ENCODE data around the gene MMRN2.
"Not testable (repeated sequence)": the region's sequence is repeated elsewhere in the genome, so short reads cannot be mapped to it uniquely, and the experiment has no call there.

Gene MMRN2

DNA sequence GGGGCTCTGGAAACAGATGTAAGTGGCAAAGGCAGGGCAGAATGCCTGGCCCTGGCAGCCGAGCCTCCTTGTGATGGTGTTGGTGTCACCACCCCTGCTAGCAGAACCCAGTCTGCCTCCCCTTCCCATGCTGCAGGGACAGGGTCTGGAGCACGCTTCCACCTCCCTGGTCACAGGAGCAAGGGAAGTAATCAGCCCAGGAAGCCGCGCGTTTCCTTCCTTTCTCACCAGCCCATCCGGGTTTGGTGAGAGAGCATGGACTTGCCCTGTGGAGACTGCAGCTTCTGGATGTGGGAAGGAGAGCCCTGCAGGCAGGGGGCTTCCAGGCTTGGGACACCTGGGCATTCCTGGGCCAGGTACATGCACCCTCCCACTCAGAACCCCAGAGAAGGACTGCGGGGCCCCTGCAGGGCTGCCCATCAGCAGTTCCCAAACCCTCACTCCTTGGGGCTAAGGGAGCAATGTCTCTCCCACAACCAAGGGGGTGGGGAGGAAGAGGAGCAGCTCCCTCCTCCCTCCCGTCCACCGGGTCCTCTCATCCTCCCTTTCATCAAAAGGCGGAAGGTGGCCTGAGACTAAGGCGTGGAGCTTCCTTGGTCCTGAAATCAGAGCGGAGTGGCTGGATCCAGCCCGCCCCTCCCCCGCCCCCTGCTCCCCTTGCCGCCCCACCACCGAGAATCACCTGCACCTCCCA lies 1.8 kb downstream of the MMRN2 start:
- peak; percentile 48 for DNase-seq

GRCh38 chr10:86954681-86955500 lies 2.5 kb downstream of the MMRN2 start:
- DNase-seq: no peak

DNA sequence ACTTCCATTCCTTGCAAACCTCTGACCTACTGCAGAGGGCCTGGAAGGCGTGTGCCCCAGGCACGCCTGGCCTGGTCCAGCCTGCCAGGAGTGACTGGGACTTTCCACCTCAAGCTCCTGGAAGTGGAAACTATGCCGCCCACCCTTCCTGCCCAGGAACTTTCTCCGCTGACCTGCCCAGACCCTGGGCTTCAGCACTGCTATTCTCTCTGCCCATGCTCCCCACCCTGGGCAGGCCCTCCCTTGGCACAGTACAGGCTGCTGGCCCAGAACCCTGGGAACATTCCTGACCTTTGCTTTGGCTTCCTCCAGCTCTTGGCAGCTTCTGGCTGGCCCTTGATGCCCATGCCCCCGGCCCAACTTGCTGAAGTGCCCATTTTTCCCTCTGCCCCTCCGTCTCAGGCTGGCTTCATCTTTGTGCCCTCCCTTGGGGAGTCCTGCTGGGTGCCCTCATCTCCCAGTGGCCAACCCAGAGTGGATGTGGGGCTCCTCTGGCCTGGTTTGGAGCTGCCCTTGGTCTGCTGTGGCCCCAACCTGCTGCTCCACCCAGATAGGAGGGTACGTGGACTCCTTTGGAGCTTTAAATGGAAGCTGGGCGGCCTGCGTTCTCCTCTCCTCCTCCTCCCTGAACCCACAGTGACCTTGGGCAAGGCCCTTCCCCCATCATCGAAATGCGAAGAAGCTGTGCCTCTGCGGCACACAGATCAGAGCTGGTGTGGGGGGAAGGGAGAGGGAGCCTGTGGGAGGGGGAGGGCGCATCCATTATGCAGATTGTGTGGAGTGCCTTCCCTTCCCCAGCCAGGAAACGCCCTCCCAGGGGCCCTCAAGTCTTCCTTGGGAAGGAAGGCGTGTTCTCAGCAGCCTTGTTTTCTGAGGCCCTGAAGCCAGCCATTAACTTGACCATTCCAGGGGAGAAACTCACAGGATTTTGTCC lies 3.4 kb downstream of the MMRN2 start:
- DNase-seq: peak; percentile 96

GRCh38 chr10:86952697-86953096 lies 4.7 kb downstream of the MMRN2 start:
- DNase-seq: not testable (repeated sequence)

DNA sequence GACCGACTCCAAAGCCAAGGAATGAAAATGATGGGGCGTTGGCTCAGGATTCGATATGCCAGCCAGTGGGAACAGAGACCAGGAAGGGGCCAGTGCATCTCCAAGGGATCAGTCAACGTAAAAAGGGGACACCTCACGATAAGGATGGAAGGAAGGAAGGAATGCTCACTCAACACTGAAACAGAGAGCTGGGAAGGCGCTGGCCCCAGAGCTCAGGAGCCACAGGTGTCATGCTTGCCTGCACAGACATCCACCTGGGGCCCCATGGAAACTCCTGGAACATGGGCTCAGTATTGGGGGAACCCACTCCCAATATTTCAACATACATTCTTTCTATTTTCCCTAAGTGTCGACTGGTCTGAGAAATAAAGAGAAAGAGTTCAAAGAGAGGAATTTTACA lies 5.3 kb downstream of the MMRN2 start:
- DNase-seq: no peak

- no peak for DNase-seq
These were observed 6.1 kb downstream of the MMRN2 start for GRCh38 chr10:86951184-86951761.

GRCh38 chr10:86950349-86950748 lies 7.1 kb downstream of the MMRN2 start:
- DNase-seq: no peak

DNA sequence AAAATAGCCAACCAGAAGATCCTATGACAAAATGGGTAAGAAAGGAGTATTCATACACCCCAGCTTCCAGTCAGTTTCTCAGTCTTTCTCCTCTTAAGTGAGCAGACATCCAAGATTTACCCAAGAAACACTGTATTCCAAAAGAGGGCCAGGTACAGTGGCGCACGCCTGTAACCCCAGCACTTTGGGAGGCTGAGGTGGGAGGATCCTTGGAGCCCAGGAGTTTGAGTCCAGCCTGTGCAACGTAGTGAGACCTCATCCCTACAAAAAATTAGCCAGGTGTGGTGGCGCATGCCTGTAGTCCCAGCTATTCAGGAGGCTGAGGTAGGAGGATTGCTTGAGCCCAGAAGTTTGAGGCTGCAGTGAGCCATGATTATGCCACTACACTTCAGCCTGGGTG lies 9.6 kb downstream of the MMRN2 start:
- not testable (repeated sequence) for DNase-seq

GRCh38 chr10:86946213-86947155 lies 10.9 kb downstream of the MMRN2 start:
- no peak for DNase-seq

- DNase-seq: peak; percentile 66
These were observed 11.8 kb downstream of the MMRN2 start for GRCh38 chr10:86945361-86946212.

GRCh38 chr10:86944907-86945306 lies 12.5 kb downstream of the MMRN2 start:
- DNase-seq: no peak

GRCh38 chr10:86944471-86944870 lies 12.9 kb downstream of the MMRN2 start:
- no peak for DNase-seq

- DNase-seq: no peak
These were observed 13.4 kb downstream of the MMRN2 start for GRCh38 chr10:86944031-86944419.

GRCh38 chr10:86943316-86944030 lies 13.9 kb downstream of the MMRN2 start:
- DNase-seq: no peak

- DNase-seq: peak; percentile 55
These were observed 14.7 kb downstream of the MMRN2 start for GRCh38 chr10:86942441-86943315.

GRCh38 chr10:86941991-86942421 lies 15.4 kb downstream of the MMRN2 start:
- DNase-seq: no peak

GRCh38 chr10:86941426-86941825 lies 16.0 kb downstream of the MMRN2 start:
- DNase-seq: no peak

DNA sequence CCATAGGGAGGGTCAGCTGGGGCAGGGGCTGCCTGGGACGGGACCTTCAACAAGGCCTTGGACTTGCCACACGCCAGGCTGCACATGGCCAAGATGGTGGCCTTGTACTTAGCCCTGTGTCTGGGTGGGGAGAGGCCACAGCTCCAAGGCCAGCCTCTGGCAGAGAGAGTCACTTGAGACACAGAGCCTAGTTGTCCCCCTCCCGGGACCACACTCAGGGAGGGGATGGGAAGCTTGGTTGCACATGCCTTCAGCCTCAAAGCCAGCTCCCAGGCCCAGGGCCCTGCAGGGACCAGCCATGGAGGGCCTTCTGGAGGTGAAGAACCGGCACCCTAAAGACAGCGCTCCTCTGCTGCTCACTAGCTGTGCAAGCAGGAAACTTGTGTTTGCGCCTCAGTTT lies 16.7 kb downstream of the MMRN2 start:
- no peak for DNase-seq

- DNase-seq: not testable (repeated sequence)
These were observed 17.3 kb downstream of the MMRN2 start for GRCh38 chr10:86940076-86940475.
